Calu3 (cell line): Measurements from ENCODE around the gene WNK2. TPM values are rescaled to one million over a fixed set of nuclear protein-coding genes. Genes with fewer than 3 reads are reported as not detected.
"Not testable (repeated sequence)": the region's sequence is repeated elsewhere in the genome, so short reads cannot be mapped to it uniquely, and the experiment has no call there.

Source experiments
- BruUV-seq: library from RNA; stranded (reverse); fragments of 400-500 nt; replicated peaks from 2 replicates; lab custom pipeline; 2021; lab: Mats Ljungman, UMichigan
- CTCF ChIA-PET: fragments of 300-600 bp; sonication (Branson Sonifier 250); formaldehyde crosslinking; loops from one replicate; lab custom pipeline; 2022; ENCODE audit warnings: antibody characterized with exemption; lab: Charles Lee
- DNase-seq: peaks from one replicate; pipeline ENCODE4 v3.0.0; 2022
- H3K27ac Mint-ChIP-seq: one replicate; pipeline ENCODE4 v1.8.0; 2022; ENCODE audit warnings: mixed read lengths; ENCODE audit not compliant: unreplicated experiment
- H3K27me3 Mint-ChIP-seq: one replicate; pipeline ENCODE4 v1.8.0; 2022; ENCODE audit warnings: mixed read lengths; ENCODE audit not compliant: unreplicated experiment
- H3K36me3 Mint-ChIP-seq: one replicate; pipeline ENCODE4 v1.8.0; 2022; ENCODE audit warnings: mild to moderate bottlenecking, moderate library complexity, mixed read lengths; ENCODE audit not compliant: insufficient read depth, unreplicated experiment
- H3K4me1 Mint-ChIP-seq: one replicate; pipeline ENCODE4 v1.8.0; 2022; ENCODE audit warnings: mild to moderate bottlenecking, low read depth, mixed read lengths; ENCODE audit not compliant: unreplicated experiment
- H3K4me3 Mint-ChIP-seq: one replicate; pipeline ENCODE4 v1.8.0; 2022; ENCODE audit warnings: mild to moderate bottlenecking, low read depth, moderate library complexity, mixed read lengths; ENCODE audit not compliant: unreplicated experiment
- H3K9me3 Mint-ChIP-seq: one replicate; pipeline ENCODE4 v1.8.0; 2022; ENCODE audit warnings: low read depth, mixed read lengths; ENCODE audit not compliant: unreplicated experiment
- intact Hi-C: fragments of 100-400 bp; cut with micrococcal nuclease; formaldehyde crosslinking; loops from one replicate; pipeline ENCODE4 v1.10.0; 2022; ENCODE audit not compliant: unreplicated experiment
- total RNA-seq: library from RNA; stranded (reverse); gene quantifications from 2 replicates; pipeline ENCODE4 v1.2.3, GENCODE V29; 2022
- TF ChIP-seq, protein P1 (sequence below): fragments of 200-600 bp; IDR thresholded peaks from one replicate; pipeline ENCODE4 v1.8.0; 2022; ENCODE audit warnings: antibody characterized with exemption; ENCODE audit not compliant: unreplicated experiment

Gene WNK2
- total RNA-seq, 1 experiment from 2014 or later = 85.7 TPM

DNA sequence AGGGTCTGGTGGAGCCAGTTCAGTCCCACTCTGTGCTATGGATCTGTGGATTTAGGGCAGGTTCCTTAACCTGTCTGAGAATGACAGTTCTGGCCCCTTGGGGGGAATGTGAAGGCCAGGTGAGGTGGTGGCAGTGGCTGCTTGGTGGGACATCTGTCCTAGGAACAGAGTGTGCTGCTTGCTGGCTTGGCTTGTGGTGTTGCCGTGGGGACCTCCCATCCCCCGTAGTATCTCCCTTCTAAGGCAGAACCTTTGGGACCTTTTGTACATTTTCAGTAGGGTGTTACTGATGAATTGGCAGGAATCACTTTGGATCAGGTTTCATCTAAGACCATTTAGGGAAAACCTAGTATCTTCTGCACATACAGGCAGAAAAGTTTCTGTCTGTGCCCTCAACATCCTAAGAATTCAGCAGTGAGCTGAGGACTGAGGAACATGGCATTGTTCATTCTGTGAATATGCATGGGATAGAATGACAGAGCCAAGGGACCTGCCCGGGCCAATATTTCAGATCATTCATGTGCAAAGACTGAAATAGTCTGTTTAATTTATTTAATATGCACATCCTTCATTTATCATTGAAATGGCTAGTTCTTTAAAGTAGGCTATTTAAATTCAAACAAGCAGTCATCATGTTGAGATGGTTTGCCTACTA lies 64.6 kb downstream of the WNK2 start:
- DNase-seq = no peak
- Mint-ChIP-seq H3K9me3 (no peaks in the 10 kb centered on the region), H3K27me3 (no peaks in the 10 kb centered on the region), H3K4me3 (no peak overlapping the region), H3K4me1 (peaks cover 30% of the 10 kb centered on the region), H3K27ac (no peak overlapping the region), H3K36me3 (peaks cover 10% of the 10 kb centered on the region)
- BruUV-seq = no TSS peak
- CTCF ChIA-PET = no interaction called here
- TF ChIP-seq, protein P1, sequence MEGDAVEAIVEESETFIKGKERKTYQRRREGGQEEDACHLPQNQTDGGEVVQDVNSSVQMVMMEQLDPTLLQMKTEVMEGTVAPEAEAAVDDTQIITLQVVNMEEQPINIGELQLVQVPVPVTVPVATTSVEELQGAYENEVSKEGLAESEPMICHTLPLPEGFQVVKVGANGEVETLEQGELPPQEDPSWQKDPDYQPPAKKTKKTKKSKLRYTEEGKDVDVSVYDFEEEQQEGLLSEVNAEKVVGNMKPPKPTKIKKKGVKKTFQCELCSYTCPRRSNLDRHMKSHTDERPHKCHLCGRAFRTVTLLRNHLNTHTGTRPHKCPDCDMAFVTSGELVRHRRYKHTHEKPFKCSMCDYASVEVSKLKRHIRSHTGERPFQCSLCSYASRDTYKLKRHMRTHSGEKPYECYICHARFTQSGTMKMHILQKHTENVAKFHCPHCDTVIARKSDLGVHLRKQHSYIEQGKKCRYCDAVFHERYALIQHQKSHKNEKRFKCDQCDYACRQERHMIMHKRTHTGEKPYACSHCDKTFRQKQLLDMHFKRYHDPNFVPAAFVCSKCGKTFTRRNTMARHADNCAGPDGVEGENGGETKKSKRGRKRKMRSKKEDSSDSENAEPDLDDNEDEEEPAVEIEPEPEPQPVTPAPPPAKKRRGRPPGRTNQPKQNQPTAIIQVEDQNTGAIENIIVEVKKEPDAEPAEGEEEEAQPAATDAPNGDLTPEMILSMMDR = no peak
- intact Hi-C loops = no loop called here

DNA sequence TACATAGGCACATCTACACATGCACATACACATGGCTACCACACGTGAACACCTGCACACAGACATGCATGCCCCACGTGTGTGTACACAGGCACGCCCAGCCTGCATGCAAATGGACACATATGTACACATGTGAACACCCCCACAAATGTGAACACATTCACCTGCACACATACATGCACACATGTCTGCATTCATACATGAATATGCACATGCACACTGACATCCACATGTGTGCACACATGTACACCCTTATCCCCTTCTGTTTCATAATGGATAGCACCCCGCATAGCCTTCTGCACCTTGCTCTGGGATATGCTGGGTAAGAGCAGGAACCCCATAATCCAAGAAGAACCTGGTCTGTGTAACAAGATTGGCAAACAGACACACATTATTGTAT lies 66.2 kb downstream of the WNK2 start:
- Mint-ChIP-seq H3K4me1 (peaks cover 14% of the 10 kb centered on the region), H3K9me3 (no peaks in the 10 kb centered on the region), H3K36me3 (peaks cover 6% of the 10 kb centered on the region), H3K27ac (no peak overlapping the region), H3K4me3 (no peak overlapping the region), H3K27me3 (no peaks in the 10 kb centered on the region)
- no TSS peak for BruUV-seq
- CTCF ChIA-PET = no interaction called here
- intact Hi-C loops = no loop called here
- no peak for DNase-seq
- TF ChIP-seq, protein P1 = no peak

DNA sequence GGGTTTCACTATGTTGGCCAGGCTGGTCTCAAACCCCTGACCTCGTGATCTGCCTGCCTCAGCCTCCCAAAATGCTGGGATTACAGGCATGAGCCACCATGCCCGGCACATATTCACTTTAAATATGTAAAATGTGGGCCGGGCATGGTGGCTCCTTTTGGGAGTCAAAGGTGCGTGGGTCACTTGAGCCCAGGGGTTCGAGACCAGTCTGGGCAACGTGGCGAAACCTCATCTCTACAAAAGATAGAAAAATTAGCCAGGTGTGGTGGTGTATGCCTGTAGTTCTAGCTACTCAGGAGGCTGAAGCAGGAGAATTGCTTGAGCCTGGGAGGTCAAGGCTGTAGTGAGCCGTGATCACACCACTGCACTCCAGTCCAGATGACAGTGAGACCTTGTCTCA lies 67.4 kb downstream of the WNK2 start:
- H3K4me1 Mint-ChIP-seq, CTCF ChIA-PET, H3K27ac Mint-ChIP-seq, H3K36me3 Mint-ChIP-seq, H3K27me3 Mint-ChIP-seq, BruUV-seq, H3K9me3 Mint-ChIP-seq, H3K4me3 Mint-ChIP-seq, intact Hi-C loops, DNase-seq: not testable (repeated sequence)

DNA sequence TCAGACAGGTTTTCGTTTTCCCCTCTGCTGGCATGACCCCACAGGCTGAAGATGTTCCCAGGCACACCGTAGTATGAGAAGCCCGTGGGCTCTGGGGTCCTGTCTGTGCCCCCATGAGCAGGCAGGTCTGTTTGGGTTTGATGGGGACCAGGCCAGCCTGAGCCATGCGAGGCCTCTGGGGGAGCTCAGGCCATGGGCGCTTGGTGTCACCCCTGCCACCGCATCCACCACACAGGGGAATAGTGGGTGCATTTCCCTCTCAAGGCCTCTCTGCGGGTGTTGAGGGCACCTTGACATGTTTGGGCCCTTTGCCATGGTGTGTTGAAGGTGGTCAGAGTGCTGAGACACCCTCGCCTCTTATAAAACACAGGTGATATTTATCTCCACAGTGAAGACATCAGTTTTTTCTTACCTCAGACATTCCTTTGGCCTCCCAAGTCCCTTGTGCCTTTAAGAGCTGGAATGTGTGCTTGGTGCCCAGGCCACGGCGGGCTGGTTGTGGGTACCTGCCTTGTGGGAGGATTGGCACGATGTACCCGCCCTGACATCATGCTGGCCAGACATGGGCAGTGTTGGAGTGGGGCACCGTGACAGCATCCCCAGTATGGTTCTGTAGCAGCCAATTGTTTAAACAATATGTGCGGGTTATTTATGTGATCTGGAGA lies 68.3 kb downstream of the WNK2 start:
- TF ChIP-seq, protein P1 = no peak
- intact Hi-C loops = no loop called here
- CTCF ChIA-PET = no interaction called here
- H3K36me3 Mint-ChIP-seq = peaks cover 8% of the 10 kb centered on the region
- DNase-seq = no peak
- H3K27me3 Mint-ChIP-seq = no peaks in the 10 kb centered on the region
- BruUV-seq = no TSS peak
- no peak overlapping the region for H3K4me3 Mint-ChIP-seq
- H3K27ac Mint-ChIP-seq = no peak overlapping the region
- H3K9me3 Mint-ChIP-seq = no peaks in the 10 kb centered on the region
- no peaks in the 10 kb centered on the region for H3K4me1 Mint-ChIP-seq
